Vagina (tissue), 2 donors: Measurements from ENCODE around the gene ZNHIT1. TPM values are rescaled to one million over a fixed set of nuclear protein-coding genes. Genes with fewer than 3 reads are reported as not detected.

ENCODE experiments used
- DNase-seq, 2 donors: peaks; one replicate each; pipeline ENCODE4 v3.0.0-alpha.2; 2017; ENCODE audit errors: extremely low spot score in 2 of 2
- H3K27ac ChIP-seq: fragments of 200-600 bp; sonication (generic); one replicate; pipeline ENCODE4 v1.5.1; 2019
- H3K27me3 ChIP-seq: fragments of 200-600 bp; sonication (generic); one replicate; pipeline ENCODE4 v1.5.1; 2019
- H3K36me3 ChIP-seq, 2 donors: fragments of 200-600 bp; sonication (generic); one replicate each; pipeline ENCODE4 v1.5.1; 2017 to 2019
- H3K4me1 ChIP-seq: fragments of 200-600 bp; sonication (generic); one replicate; pipeline ENCODE4 v1.5.1; 2019
- H3K4me3 ChIP-seq, 2 donors: fragments of 200-600 bp; sonication (generic); 1 replicate in 1 of 2; 2 replicates in 1 of 2; pipeline ENCODE4 v1.5.1; 2016 to 2019
- H3K9me3 ChIP-seq: fragments of 200-600 bp; sonication (generic); one replicate; pipeline ENCODE4 v1.5.1; 2019
- POLR2A ChIP-seq, 2 donors: fragments of 450-650 bp; IDR thresholded peaks; one replicate each; pipeline ENCODE4 v1.6.1; 2017; ENCODE audit warnings: antibody characterized with exemption in 2 of 2, mild to moderate bottlenecking in 2 of 2, moderate library complexity in 2 of 2
- POLR2AphosphoS5 ChIP-seq, 2 donors: sonication (generic); formaldehyde crosslinking; IDR thresholded peaks; one replicate each; pipeline ENCODE4 v1.9.0; 2017; ENCODE audit warnings: antibody characterized with exemption in 2 of 2, mild to moderate bottlenecking in 2 of 2, low read depth in 1 of 2; ENCODE audit not compliant: insufficient read depth in 1 of 2
- intact Hi-C: fragments of 100-400 bp; cut with DNase I; formaldehyde crosslinking; loops from one replicate; pipeline ENCODE4 v1.15.1; 2023
- total RNA-seq: library from RNA; depleted of rRNA; stranded (reverse); fragments of >200 nt; gene quantifications from one replicate; pipeline ENCODE4 v1.2.3, GENCODE V29; 2016
- TF ChIP-seq, protein P1 (sequence below), 3 experiments: fragments of 450-650 bp in 2 of 3; fragments of 200-600 bp in 1 of 3; sonication (generic) in 1 of 3; IDR thresholded peaks; one replicate each; pipeline ENCODE4 v1.5.1; 2017 to 2019; ENCODE audit warnings: antibody characterized with exemption in 3 of 3, mild to moderate bottlenecking in 2 of 3, moderate library complexity in 2 of 3

Gene ZNHIT1
- total RNA-seq, 1 donor from 2014 or later: 55.2 TPM

DNA sequence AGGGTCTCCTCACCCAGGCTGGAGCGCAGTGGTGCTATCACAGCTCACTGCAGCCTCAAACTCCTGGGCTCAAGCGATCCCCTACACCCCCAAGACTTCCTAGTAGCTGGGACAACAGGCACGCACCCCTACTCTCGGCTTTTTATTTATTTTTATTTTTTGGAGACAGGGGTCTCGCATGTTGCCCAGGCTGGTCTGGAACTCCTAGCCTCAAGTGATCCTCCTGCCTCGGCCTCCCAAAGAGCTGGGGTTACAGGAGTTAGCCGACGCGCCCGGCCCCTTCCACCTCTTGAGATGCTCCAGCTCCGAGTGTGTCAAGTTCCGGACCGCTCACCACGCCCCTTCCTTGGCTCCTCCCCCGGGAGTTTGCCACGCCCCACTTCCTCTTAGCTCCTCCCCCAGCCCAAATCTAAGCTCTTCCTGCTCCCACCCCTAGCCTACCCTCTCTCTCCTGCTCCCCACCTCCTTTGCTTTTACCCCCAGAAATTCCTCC is 44.2 kb upstream of the ZNHIT1 start:
- intact Hi-C loops: no loop called here
- no peak for DNase-seq
- Histone ChIP-seq H3K27ac (no peak overlapping the region), H3K9me3 (no peaks in the 10 kb centered on the region), H3K36me3 (no peaks in the 10 kb centered on the region), H3K27me3 (peaks cover 24% of the 10 kb centered on the region), H3K4me1 (peaks cover 27% of the 10 kb centered on the region), H3K4me3 (no peak overlapping the region)
- TF ChIP-seq POLR2AphosphoS5 (IDR thresholded peaks at IDR 0.05; ENCODE audit: insufficient read depth in 1 of 2, low read depth in 1 of 2) (no peak), POLR2A (IDR thresholded peaks at IDR 0.05) (no peak)
- TF ChIP-seq, protein P1, sequence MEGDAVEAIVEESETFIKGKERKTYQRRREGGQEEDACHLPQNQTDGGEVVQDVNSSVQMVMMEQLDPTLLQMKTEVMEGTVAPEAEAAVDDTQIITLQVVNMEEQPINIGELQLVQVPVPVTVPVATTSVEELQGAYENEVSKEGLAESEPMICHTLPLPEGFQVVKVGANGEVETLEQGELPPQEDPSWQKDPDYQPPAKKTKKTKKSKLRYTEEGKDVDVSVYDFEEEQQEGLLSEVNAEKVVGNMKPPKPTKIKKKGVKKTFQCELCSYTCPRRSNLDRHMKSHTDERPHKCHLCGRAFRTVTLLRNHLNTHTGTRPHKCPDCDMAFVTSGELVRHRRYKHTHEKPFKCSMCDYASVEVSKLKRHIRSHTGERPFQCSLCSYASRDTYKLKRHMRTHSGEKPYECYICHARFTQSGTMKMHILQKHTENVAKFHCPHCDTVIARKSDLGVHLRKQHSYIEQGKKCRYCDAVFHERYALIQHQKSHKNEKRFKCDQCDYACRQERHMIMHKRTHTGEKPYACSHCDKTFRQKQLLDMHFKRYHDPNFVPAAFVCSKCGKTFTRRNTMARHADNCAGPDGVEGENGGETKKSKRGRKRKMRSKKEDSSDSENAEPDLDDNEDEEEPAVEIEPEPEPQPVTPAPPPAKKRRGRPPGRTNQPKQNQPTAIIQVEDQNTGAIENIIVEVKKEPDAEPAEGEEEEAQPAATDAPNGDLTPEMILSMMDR (IDR thresholded peaks at IDR 0.05): no peak

DNA sequence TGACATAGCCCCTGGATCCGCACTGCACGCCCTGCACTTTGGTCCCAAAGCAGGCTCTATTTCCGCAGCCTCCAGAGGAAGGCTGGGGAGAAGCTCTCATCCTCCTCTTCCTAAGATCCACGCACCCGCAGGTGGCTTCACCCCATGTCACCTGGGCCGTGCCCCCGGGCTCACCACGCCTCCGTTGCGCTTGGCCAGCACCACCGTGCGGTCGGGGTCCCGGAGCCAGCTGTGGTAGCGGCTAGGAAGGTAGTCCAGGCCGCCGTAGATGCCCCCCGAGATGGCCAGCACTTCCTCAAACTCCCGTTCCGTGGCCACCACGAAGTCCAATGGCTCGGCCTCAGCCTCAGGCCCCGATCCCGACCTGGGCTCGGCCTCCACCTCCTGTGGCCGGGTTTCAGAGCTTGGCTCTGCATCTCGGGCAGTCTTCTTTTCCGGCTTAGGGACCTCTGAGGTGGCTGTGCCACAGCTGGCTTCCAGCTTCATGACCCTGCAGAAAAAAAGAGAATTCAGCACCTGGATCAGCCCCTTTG is 43.6 kb upstream of the ZNHIT1 start:
- intact Hi-C loops: no loop called here
- Histone ChIP-seq H3K36me3 (no peaks in the 10 kb centered on the region), H3K4me3 (no peak overlapping the region), H3K4me1 (peaks cover 27% of the 10 kb centered on the region), H3K9me3 (no peaks in the 10 kb centered on the region), H3K27ac (no peak overlapping the region), H3K27me3 (peaks cover 24% of the 10 kb centered on the region)
- DNase-seq: no peak
- TF ChIP-seq POLR2A (IDR thresholded peaks at IDR 0.05): no peak
- TF ChIP-seq POLR2AphosphoS5 (IDR thresholded peaks at IDR 0.05; ENCODE audit: insufficient read depth in 1 of 2, low read depth in 1 of 2): no peak
- TF ChIP-seq, protein P1 (IDR thresholded peaks at IDR 0.05): no peak

DNA sequence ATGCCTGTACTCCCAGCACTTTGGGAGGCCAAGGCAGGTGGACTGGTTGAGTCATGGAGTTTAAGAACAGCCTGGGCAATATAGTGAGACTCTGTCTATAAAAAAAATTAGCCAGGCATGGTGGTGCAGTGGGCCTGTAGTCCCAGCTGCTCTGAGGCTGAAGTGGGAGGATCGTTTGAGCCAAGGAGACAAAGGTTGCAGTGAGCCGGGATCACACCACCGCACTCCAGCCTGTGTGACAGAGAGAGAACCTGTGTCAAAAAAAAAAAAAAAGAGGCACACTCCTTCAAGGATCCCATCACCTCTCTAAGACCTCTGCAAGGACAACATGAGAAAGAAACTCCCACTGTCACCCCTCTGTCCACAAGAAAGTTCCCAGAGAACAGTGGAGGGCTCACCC is 42.3 kb upstream of the ZNHIT1 start:
- peaks cover 29% of the 10 kb centered on the region for H3K4me1 ChIP-seq
- no peaks in the 10 kb centered on the region for H3K9me3 ChIP-seq
- H3K27me3 ChIP-seq: peaks cover 27% of the 10 kb centered on the region

DNA sequence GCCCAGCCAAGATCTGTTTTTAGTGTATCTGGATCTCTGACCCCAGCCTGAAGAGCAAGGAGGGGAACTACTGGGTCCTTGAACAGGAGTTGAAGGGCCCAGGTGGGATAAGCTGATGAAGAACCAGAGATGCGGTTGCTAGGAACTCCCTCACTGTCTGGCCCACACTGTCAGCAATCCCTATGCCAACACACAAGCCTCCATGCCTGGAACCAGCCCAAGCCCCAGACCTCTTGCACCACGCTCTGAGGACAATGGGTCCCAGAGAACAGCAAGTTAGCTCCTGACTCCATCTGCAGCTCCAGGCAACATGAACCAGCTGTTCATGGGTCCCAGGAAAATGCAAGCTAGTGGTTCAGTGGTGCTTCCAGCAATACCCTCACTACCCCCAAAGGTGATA is 40.3 kb upstream of the ZNHIT1 start:
- DNase-seq: no peak
- H3K27me3 ChIP-seq: peaks cover 25% of the 10 kb centered on the region
- intact Hi-C loops: no loop called here
- no peak overlapping the region for H3K27ac ChIP-seq
- TF ChIP-seq POLR2AphosphoS5 (IDR thresholded peaks at IDR 0.05; ENCODE audit: insufficient read depth in 1 of 2, low read depth in 1 of 2) (no peak), POLR2A (IDR thresholded peaks at IDR 0.05) (no peak)
- TF ChIP-seq, protein P1 (IDR thresholded peaks at IDR 0.05): no peak
- H3K4me3 ChIP-seq: no peak overlapping the region
- H3K36me3 ChIP-seq: no peaks in the 10 kb centered on the region
- peaks cover 21% of the 10 kb centered on the region for H3K4me1 ChIP-seq
- H3K9me3 ChIP-seq: no peaks in the 10 kb centered on the region

More for the DNA sequence above, 42.3 kb upstream of the ZNHIT1 start:
- DNase-seq: no peak
- Histone ChIP-seq H3K27ac (no peak overlapping the region), H3K4me3 (no peak overlapping the region), H3K36me3 (no peaks in the 10 kb centered on the region)
- TF ChIP-seq POLR2A (IDR thresholded peaks at IDR 0.05) (no peak), POLR2AphosphoS5 (IDR thresholded peaks at IDR 0.05; ENCODE audit: insufficient read depth in 1 of 2, low read depth in 1 of 2) (no peak)
- TF ChIP-seq, protein P1 (IDR thresholded peaks at IDR 0.05): no peak
- intact Hi-C loops: no loop called here

DNA sequence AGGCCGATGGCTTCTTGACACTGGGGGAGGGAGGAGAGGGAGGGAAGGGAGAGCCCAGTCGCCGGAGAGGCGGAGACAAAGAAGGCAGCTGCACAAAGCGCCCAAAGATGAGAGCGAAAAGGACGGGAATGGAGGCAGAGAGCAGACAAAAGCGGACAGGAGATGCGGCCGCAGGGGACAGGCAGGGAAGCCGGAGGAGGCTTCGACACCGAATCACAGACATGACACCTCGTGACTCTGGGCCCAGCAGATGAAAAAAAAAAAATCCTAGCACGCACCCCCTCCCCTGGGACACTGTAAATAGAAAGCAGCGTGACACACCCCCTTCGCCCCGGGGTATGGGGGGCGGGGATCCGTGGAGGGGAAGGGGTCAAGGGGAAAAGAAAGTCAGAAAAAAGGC is 38.8 kb upstream of the ZNHIT1 start:
- intact Hi-C loops: no loop called here
- H3K9me3 ChIP-seq: no peaks in the 10 kb centered on the region
- peaks cover 12% of the 10 kb centered on the region for H3K27me3 ChIP-seq
- no peaks in the 10 kb centered on the region for H3K36me3 ChIP-seq
- H3K27ac ChIP-seq: no peak overlapping the region
- TF ChIP-seq POLR2A (IDR thresholded peaks at IDR 0.05) (no peak), POLR2AphosphoS5 (IDR thresholded peaks at IDR 0.05; ENCODE audit: insufficient read depth in 1 of 2, low read depth in 1 of 2) (no peak)
- TF ChIP-seq, protein P1 (IDR thresholded peaks at IDR 0.05): no peak
- no peak for DNase-seq
- peaks cover 9% of the 10 kb centered on the region for H3K4me1 ChIP-seq
- no peak overlapping the region for H3K4me3 ChIP-seq
